Astrocyte (in vitro differentiated cells and primary cell): ENCODE data around the gene CYP27A1. TPM values are rescaled to one million over a fixed set of nuclear protein-coding genes. Genes with fewer than 3 reads are reported as not detected.
A peak's percentile ranks its signal among the peaks of the same experiment; 100 is the strongest.

Experiments
- DNase-seq: peaks from one replicate; pipeline ENCODE4 v3.0.0-alpha.2; 2010; ENCODE audit warnings: low read depth
- FAIRE-seq: peaks from 2 replicates; lab custom pipeline; 2011; peaks lifted over from hg19 to GRCh38; lab: Jason Lieb, UNC
- H2AFZ ChIP-seq: 2 replicates; pipeline ENCODE4 v1.6.0; 2012; ENCODE audit warnings: low read depth, low read length, inconsistent platforms
- H3K27ac ChIP-seq: 2 replicates; pipeline ENCODE4 v1.5.1; 2011; ENCODE audit warnings: low read depth, low read length, inconsistent platforms
- H3K27me3 ChIP-seq: 2 replicates; pipeline ENCODE4 v1.6.0; 2011; ENCODE audit warnings: low read length, inconsistent platforms; ENCODE audit not compliant: insufficient read depth
- H3K36me3 ChIP-seq: 2 replicates; pipeline ENCODE4 v1.5.1; 2011; ENCODE audit warnings: low read length, inconsistent platforms; ENCODE audit not compliant: insufficient read depth
- H3K4me1 ChIP-seq: 2 replicates; pipeline ENCODE4 v1.5.1; 2011; ENCODE audit warnings: low read length, inconsistent platforms; ENCODE audit not compliant: insufficient read depth
- H3K4me2 ChIP-seq: 2 replicates; pipeline ENCODE4 v1.6.0; 2012; ENCODE audit warnings: low read length, inconsistent platforms
- H3K4me3 ChIP-seq: 2 replicates; pipeline ENCODE4 v1.5.1; 2011; ENCODE audit warnings: low read depth, mild to moderate bottlenecking, low read length, inconsistent platforms; ENCODE audit not compliant: insufficient read depth
- H3K79me2 ChIP-seq: 2 replicates; pipeline ENCODE4 v1.6.0; 2012; ENCODE audit warnings: mild to moderate bottlenecking, low read length, inconsistent platforms; ENCODE audit not compliant: insufficient read depth
- H3K9ac ChIP-seq: 2 replicates; pipeline ENCODE4 v1.6.0; 2012; ENCODE audit warnings: mild to moderate bottlenecking, low read length, inconsistent platforms
- H3K9me3 ChIP-seq: 2 replicates; pipeline ENCODE4 v1.5.1; 2012; ENCODE audit warnings: low read depth, mild to moderate bottlenecking, low read length, inconsistent platforms; ENCODE audit not compliant: insufficient read depth
- H4K20me1 ChIP-seq: 2 replicates; pipeline ENCODE4 v1.6.0; 2012; ENCODE audit warnings: low read length, inconsistent platforms; ENCODE audit not compliant: insufficient read depth
- H3K27ac Mint-ChIP-seq: one replicate; pipeline ENCODE4 v1.8.0; 2021; ENCODE audit warnings: mild to moderate bottlenecking, mixed read lengths; ENCODE audit not compliant: unreplicated experiment
- H3K27me3 Mint-ChIP-seq: one replicate; pipeline ENCODE4 v1.8.0; 2021; ENCODE audit warnings: low read depth, mixed read lengths; ENCODE audit not compliant: unreplicated experiment
- H3K36me3 Mint-ChIP-seq: one replicate; pipeline ENCODE4 v1.8.0; 2021; ENCODE audit warnings: low read depth, mixed read lengths; ENCODE audit not compliant: unreplicated experiment
- H3K4me1 Mint-ChIP-seq: one replicate; pipeline ENCODE4 v1.8.0; 2021; ENCODE audit warnings: low read depth, mixed read lengths; ENCODE audit not compliant: unreplicated experiment
- H3K4me3 Mint-ChIP-seq: one replicate; pipeline ENCODE4 v1.8.0; 2021; ENCODE audit warnings: mild to moderate bottlenecking, moderate library complexity, mixed read lengths; ENCODE audit not compliant: unreplicated experiment
- H3K9me3 Mint-ChIP-seq: one replicate; pipeline ENCODE4 v1.8.0; 2021; ENCODE audit warnings: mild to moderate bottlenecking, mixed read lengths; ENCODE audit not compliant: unreplicated experiment
- CTCF ChIP-seq: IDR thresholded peaks from 2 replicates; pipeline ENCODE4 v1.5.1; 2011; ENCODE audit warnings: low read depth, mild to moderate bottlenecking, inconsistent platforms, low read length, moderate library complexity; ENCODE audit not compliant: insufficient read depth
- EZH2 ChIP-seq: IDR thresholded peaks from 2 replicates; pipeline ENCODE4 v1.6.1; 2012; ENCODE audit warnings: mild to moderate bottlenecking, low read length, inconsistent platforms; ENCODE audit not compliant: insufficient read depth
- total RNA-seq: library from RNA; stranded (reverse); gene quantifications from 2 replicates; pipeline ENCODE4 v1.2.1, GENCODE V29; 2021

CYP27A1 gene
- total RNA-seq, 1 donor from 2014 or later = 3.9 TPM

GRCh38 chr2:218858671-218859555 is 77.0 kb downstream of the CYP27A1 start:
- no peaks in the 10 kb centered on the region for H3K36me3 ChIP-seq
- peak overlapping the region; percentile 62 for H3K27ac Mint-ChIP-seq
- no peaks in the 10 kb centered on the region for H3K79me2 ChIP-seq
- peaks cover 78% of the 10 kb centered on the region for H3K27me3 ChIP-seq
- H3K9me3 ChIP-seq = no peaks in the 10 kb centered on the region
- peak overlapping the region; percentile 74 for H3K4me3 Mint-ChIP-seq
- H3K4me3 ChIP-seq = no peak overlapping the region
- peaks cover 6% of the 10 kb centered on the region for H3K36me3 Mint-ChIP-seq
- no peak overlapping the region for H2AFZ ChIP-seq
- H3K4me1 ChIP-seq = no peaks in the 10 kb centered on the region
- no peak overlapping the region for H3K27ac ChIP-seq
- H3K9ac ChIP-seq = no peak overlapping the region
- TF ChIP-seq CTCF (no peak), EZH2 (peak; percentile 95)
- H3K27me3 Mint-ChIP-seq = peaks cover 85% of the 10 kb centered on the region
- H3K4me2 ChIP-seq = peak overlapping the region; percentile 46
- H3K9me3 Mint-ChIP-seq = peaks cover 3% of the 10 kb centered on the region
- DNase-seq (no peak), FAIRE-seq (no peak)
- H3K4me1 Mint-ChIP-seq = peaks cover 23% of the 10 kb centered on the region
- H4K20me1 ChIP-seq = peaks cover 8% of the 10 kb centered on the region

- peaks cover 71% of the 10 kb centered on the region for H3K27me3 ChIP-seq
- H3K27ac ChIP-seq = no peak within 1 kb of the TSS
- no peak within 1 kb of the TSS for H3K4me3 ChIP-seq
- H3K27ac Mint-ChIP-seq = peak within 1 kb of the TSS; percentile 62
- peaks cover 6% of the 10 kb centered on the region for H3K36me3 Mint-ChIP-seq
- H3K4me1 Mint-ChIP-seq = peaks cover 19% of the 10 kb centered on the region
- H3K9me3 ChIP-seq = no peaks in the 10 kb centered on the region
- no peak for FAIRE-seq
- TF ChIP-seq EZH2 (no peak), CTCF (no peak)
- H3K4me3 Mint-ChIP-seq = peak within 1 kb of the TSS; percentile 76
- H3K4me2 ChIP-seq = peak within 1 kb of the TSS; percentile 55
- no peak within 1 kb of the TSS for H3K9ac ChIP-seq
- peaks cover 84% of the 10 kb centered on the region for H3K27me3 Mint-ChIP-seq
- H2AFZ ChIP-seq = peak within 1 kb of the TSS; percentile 63
- H3K4me1 ChIP-seq = no peaks in the 10 kb centered on the region
- H4K20me1 ChIP-seq = peaks cover 8% of the 10 kb centered on the region
- no peaks in the 10 kb centered on the region for H3K36me3 ChIP-seq
- H3K79me2 ChIP-seq = no peaks in the 10 kb centered on the region
- H3K9me3 Mint-ChIP-seq = no peaks in the 10 kb centered on the region
- DNase-seq = no peak
Observed at GRCh38 chr2:218859556-218859987, 77.6 kb downstream of the CYP27A1 start, which contains the start of gene WNT6. Gene WNT6, plus strand, starts transcription at chr2:218859805. Its CDS starts 233 bp downstream, at chr2:218860038.
